HUES48 (cell line): ENCODE results near the gene TMEM9B.

Source experiments
- H3K27ac ChIP-seq: one replicate; pipeline ENCODE4 v1.7.0; 2013; ENCODE audit warnings: low read depth, low read length, inconsistent platforms
- H3K27me3 ChIP-seq: 2 replicates; pipeline ENCODE4 v1.6.1; 2013; ENCODE audit warnings: mild to moderate bottlenecking, low read length; ENCODE audit not compliant: control insufficient read depth, insufficient read depth
- H3K36me3 ChIP-seq: 2 replicates; pipeline ENCODE4 v1.6.1; 2013; ENCODE audit warnings: low read length; ENCODE audit not compliant: control insufficient read depth, insufficient read depth
- H3K4me1 ChIP-seq: 2 replicates; pipeline ENCODE4 v1.6.1; 2013; ENCODE audit warnings: mild to moderate bottlenecking, low read length; ENCODE audit not compliant: control insufficient read depth, insufficient read depth
- H3K4me3 ChIP-seq: 2 replicates; pipeline ENCODE4 v1.5.1; 2013; ENCODE audit warnings: mild to moderate bottlenecking, low read depth, low read length
- H3K9ac ChIP-seq: 2 replicates; pipeline ENCODE4 v1.6.1; 2013; ENCODE audit warnings: mild to moderate bottlenecking, low read depth, low read length, moderate library complexity
- H3K9me3 ChIP-seq: 2 replicates; pipeline ENCODE4 v1.6.1; 2013; ENCODE audit warnings: low read length; ENCODE audit not compliant: control insufficient read depth, insufficient read depth

The TMEM9B gene

DNA sequence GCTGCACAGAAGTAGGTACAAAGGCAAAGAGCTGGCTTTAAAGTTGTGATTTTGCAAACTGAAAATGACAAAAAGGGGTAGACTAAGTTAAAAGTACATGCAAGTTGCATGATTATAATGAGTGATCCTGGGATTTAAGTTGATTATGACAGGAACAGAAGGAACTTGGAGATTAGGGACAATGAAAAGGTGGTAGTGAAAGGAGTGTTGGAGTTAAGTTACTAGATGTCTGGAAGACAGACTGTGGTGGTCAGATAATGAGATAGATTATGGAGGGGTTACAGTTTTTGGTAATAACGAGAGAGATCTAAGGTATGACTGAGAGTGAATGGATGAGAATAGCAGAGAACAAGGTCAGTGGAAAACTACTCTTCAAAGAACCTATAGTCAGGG lies 7.7 kb upstream of the TMEM9B start:
- H3K4me1 ChIP-seq, result no peaks in the 10 kb centered on the region
- H3K27me3 ChIP-seq, result no peaks in the 10 kb centered on the region

DNA sequence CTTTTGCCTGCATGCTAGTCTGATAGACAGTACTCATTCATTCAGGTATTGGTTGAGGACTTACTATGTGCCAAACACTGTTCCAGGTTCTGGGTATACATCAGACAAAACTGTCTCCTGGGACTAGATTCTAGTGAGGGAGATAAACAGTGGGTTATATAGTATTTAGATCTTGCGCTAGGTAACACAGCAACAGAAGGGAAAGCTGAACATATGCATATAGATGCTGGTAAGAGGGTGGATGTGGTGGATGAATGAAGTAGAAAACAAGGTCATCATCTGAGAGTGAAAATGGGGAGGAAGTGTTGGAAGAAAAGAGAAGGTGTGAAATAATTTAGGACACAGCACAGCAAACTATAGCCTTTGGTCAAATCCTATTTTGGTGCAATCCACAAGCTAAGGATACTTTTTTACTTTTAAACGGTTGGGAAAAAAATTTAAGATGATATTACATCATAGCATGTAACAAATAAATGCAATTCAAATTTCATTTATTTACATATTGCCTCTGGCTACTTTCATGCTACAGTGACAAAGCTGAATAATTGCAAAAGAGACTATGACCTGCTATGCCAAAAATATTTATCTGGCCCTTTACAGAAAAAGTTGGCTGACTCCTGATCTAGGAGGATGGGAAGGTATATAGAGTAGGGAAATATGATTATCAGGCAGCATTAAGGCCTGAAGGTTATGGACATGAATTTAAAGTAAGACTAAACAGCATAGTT lies 7.1 kb upstream of the TMEM9B start:
- H3K9ac ChIP-seq, result no peak overlapping the region
- H3K4me3 ChIP-seq, result no peak overlapping the region
- H3K9me3 ChIP-seq, result no peaks in the 10 kb centered on the region
- H3K4me1 ChIP-seq, result no peaks in the 10 kb centered on the region
- no peaks in the 10 kb centered on the region for H3K27me3 ChIP-seq
- no peaks in the 10 kb centered on the region; the same call in 1 of the 2 replicates for H3K36me3 ChIP-seq
- no peak overlapping the region for H3K27ac ChIP-seq

More for the DNA sequence above, 7.7 kb upstream of the TMEM9B start:
- Histone ChIP-seq H3K36me3 (no peaks in the 10 kb centered on the region; the same call in 1 of the 2 replicates), H3K9ac (no peak overlapping the region), H3K27ac (no peak overlapping the region), H3K4me3 (no peak overlapping the region), H3K9me3 (no peaks in the 10 kb centered on the region)

DNA sequence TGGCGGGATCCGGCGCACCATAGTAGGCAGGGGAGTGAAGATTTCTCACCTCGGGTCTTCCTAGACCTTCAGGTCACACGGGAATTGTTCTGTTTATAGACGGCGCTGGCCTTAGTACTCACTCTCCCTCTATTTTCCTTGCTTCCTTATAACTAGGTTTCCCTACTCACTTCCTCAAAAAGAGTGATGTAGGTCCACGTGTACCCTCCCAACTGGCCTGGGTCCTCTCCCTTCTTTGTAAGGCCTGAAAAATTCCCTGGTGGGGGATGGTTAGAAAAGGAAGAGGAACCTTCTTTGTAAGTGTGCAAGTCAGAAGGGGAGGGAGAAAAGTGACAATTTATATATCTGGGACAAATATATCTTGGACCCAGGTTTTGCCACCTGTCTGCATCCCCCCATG lies 2.9 kb upstream of the TMEM9B start:
- Histone ChIP-seq H3K27ac (no peak overlapping the region), H3K36me3 (no peaks in the 10 kb centered on the region; the same call in 1 of the 2 replicates), H3K4me3 (no peak overlapping the region), H3K9ac (no peak overlapping the region), H3K27me3 (no peaks in the 10 kb centered on the region), H3K4me1 (peaks cover 3% of the 10 kb centered on the region; the same call in 1 of the 2 replicates), H3K9me3 (no peaks in the 10 kb centered on the region)

DNA sequence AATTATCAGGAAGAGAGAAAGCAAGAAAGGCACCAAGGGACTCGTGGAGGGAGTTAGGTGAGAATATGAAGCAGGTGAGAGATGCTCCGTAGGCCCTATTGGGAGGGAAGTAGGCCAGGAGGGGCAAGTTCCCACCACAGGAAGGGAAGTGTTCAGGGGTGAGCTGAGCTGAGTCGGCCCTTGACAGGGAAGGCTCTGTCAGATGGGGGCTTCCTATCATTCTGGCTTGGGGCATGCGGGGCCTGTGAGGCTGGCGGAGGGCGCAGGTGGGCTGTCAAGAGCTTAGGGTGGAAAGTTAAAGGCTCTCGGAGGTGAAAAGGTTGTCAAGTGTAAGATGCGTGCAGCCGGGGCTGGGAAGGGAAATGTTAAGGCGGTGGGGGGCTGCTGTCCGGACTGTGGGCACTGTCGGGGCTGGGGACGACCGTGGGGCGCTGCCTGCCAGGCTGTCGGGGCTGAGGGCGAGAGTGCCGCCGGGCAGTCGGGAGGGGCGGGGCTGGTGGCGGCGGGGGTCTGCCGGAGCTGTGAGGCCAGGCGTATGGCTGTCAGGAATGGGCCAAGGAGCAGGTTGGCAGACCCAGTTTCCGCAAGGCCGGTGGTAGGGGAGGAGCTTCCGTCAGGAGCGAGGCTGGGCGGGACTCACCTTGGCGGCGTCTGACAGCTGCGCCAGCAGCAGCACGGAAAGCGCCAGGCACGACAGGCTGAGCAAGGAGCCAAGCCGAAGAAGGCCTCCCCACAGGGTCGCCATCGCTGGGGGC lies 496 bp downstream of the TMEM9B start:
- H3K4me3 ChIP-seq, result peak overlapping the region; percentile 99
- peaks cover 3% of the 10 kb centered on the region; the same call in 1 of the 2 replicates for H3K4me1 ChIP-seq
- peak overlapping the region; percentile 87; the same call in 1 of the 2 replicates for H3K9ac ChIP-seq
- H3K27ac ChIP-seq, result peak overlapping the region; percentile 99
- H3K36me3 ChIP-seq, result no peaks in the 10 kb centered on the region; the same call in 1 of the 2 replicates
- no peaks in the 10 kb centered on the region for H3K27me3 ChIP-seq
- H3K9me3 ChIP-seq, result no peaks in the 10 kb centered on the region

- Histone ChIP-seq H3K9ac (no peak overlapping the region), H3K36me3 (no peaks in the 10 kb centered on the region; the same call in 1 of the 2 replicates), H3K9me3 (no peaks in the 10 kb centered on the region), H3K27me3 (no peaks in the 10 kb centered on the region), H3K4me1 (peaks cover 3% of the 10 kb centered on the region; the same call in 1 of the 2 replicates), H3K27ac (no peak overlapping the region), H3K4me3 (peak overlapping the region; percentile 99; the same call in 1 of the 2 replicates)
Observed at GRCh38 chr11:8962841-8963240, 1.4 kb downstream of the TMEM9B start.

DNA sequence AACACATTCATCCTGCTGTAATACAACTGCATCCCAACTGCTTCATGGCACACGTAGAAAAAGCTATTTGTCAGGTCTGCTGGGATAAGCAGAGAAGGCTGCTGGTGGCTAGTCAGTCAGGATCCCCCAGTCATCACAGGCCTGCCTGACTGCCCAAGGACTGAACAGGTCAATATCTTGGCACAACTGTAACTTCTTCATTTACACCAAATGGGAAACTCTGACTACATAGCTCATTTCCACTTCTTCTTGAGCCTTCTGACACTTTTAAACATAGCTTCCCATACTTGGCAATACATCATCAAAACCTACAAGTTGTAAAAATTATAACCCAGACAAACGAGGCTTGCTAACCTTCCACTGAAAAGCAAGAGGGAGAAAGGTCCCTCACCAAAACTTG lies 2.8 kb downstream of the TMEM9B start:
- no peaks in the 10 kb centered on the region for H3K27me3 ChIP-seq
- H3K36me3 ChIP-seq, result no peaks in the 10 kb centered on the region
- H3K9me3 ChIP-seq, result no peaks in the 10 kb centered on the region
- H3K9ac ChIP-seq, result no peak overlapping the region
- H3K4me1 ChIP-seq, result peaks cover 3% of the 10 kb centered on the region; the same call in 1 of the 2 replicates
- no peak overlapping the region for H3K4me3 ChIP-seq
- H3K27ac ChIP-seq, result no peak overlapping the region

DNA sequence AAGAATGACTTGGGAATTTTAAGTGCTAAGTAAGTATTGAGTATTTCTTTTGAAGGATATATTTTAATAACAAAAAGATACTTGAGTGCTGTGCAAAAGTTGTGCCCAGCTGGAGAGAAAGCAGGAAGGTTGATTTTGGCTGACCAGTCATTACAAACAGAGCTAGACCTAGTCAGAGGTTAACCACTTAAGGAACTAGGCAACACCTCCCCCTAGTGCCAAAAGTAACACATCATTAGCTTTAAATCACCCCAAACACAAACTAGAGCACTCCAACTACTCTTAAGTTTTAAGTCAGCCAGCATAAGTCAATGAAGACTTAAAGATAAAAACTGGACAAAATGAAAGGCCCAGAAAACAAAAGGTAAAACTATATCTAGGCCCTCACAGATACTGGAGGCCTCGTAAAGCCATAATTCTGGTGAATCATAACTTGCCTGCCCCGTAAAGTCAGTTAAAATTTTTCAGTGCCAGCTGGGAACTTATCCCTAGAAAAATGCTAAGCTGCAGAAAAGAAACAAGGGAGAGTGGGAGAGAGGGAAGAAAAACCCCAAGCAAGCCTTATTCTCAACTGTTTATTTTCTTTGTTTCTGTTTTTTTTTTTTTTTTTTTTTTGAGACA lies 4.6 kb downstream of the TMEM9B start:
- Histone ChIP-seq H3K27ac (peak overlapping the region; percentile 68), H3K9me3 (no peaks in the 10 kb centered on the region), H3K9ac (no peak overlapping the region), H3K4me3 (no peak overlapping the region), H3K27me3 (no peaks in the 10 kb centered on the region), H3K36me3 (peaks cover 8% of the 10 kb centered on the region; the same call in 1 of the 2 replicates), H3K4me1 (no peaks in the 10 kb centered on the region)

DNA sequence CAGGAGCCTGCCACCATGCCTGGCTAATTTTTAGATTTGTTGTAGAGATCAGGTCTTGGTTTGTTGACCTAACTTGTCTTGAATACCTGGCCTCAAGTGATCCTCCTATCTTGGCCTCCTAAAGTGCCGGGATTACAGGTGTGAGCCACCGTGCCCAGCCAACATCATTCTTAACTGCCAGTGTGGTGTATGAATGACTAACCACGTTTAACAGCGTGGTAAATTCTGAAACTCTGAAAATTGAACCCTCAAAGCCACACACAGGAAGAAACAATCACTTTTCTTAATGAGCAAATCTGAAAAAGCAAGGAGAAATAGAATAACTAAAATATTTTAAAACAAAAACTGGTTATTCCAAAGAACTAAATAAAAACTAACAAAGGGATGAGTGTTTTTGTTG lies 7.4 kb downstream of the TMEM9B start:
- Histone ChIP-seq H3K27me3 (no peaks in the 10 kb centered on the region), H3K4me1 (no peaks in the 10 kb centered on the region), H3K36me3 (peaks cover 19% of the 10 kb centered on the region; the same call in 1 of the 2 replicates), H3K4me3 (no peak overlapping the region), H3K9me3 (no peaks in the 10 kb centered on the region), H3K27ac (no peak overlapping the region), H3K9ac (no peak overlapping the region)

DNA sequence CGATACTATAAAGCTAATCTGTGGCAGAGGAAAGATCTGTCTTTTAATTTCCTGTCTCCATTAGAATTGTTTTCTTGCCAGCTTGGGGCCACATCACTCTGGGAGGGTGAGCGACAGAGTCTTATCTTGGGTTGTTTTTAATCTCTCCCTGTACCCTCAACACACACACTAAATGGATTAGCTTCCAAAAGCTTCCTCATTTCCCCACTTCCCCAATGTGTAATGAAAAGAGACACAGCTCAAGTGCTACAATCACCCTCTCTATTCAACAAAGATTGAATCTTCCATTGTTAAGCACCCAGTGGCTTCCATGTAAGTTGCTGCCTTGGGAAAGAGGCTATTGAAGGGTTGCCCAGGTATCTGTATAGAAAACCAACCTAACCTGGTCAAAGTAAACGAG lies 15.4 kb downstream of the TMEM9B start:
- Histone ChIP-seq H3K4me1 (peaks cover 8% of the 10 kb centered on the region), H3K4me3 (no peak overlapping the region), H3K27ac (no peak overlapping the region), H3K9ac (no peak overlapping the region), H3K36me3 (peaks cover 18% of the 10 kb centered on the region; the same call in 1 of the 2 replicates), H3K27me3 (no peaks in the 10 kb centered on the region), H3K9me3 (no peaks in the 10 kb centered on the region)

GRCh38 chr11:8947230-8947943 lies 16.9 kb downstream of the TMEM9B start:
- H3K36me3 ChIP-seq, result peaks cover 10% of the 10 kb centered on the region; the same call in 1 of the 2 replicates
- H3K9me3 ChIP-seq, result no peaks in the 10 kb centered on the region
- no peak overlapping the region for H3K27ac ChIP-seq
- H3K4me1 ChIP-seq, result peaks cover 8% of the 10 kb centered on the region
- H3K4me3 ChIP-seq, result no peak overlapping the region
- H3K9ac ChIP-seq, result no peak overlapping the region
- no peaks in the 10 kb centered on the region for H3K27me3 ChIP-seq
